GM23338 (cell line): ENCODE data around the gene ZBTB14. TPM values are rescaled to one million over a fixed set of nuclear protein-coding genes. Genes with fewer than 3 reads are reported as not detected.

Experiments used
- ATAC-seq: fragments of 200-7000 bp; cut with Tn5 transposase; 3 replicates; pipeline ENCODE4 v1.9.1; 2020
- DNase-seq: peaks from one replicate; pipeline ENCODE4 v3.0.0-alpha.2; 2015; ENCODE audit warnings: low spot score
- H2AFZ ChIP-seq: fragments of 200-600 bp; sonication (generic); 2 replicates; pipeline ENCODE4 v1.8.0; 2016; ENCODE audit warnings: antibody characterized with exemption, mild to moderate bottlenecking, moderate library complexity
- H3F3A ChIP-seq: fragments of 200-600 bp; sonication (generic); replicated peaks from 2 replicates; pipeline ENCODE4 v1.8.0; 2017; ENCODE audit warnings: antibody characterized with exemption, mixed run types, low read depth
- H3K27ac ChIP-seq: fragments of 200-600 bp; sonication (generic); 2 replicates; pipeline ENCODE4 v1.6.1; 2016; ENCODE audit warnings: low read depth
- H3K27me3 ChIP-seq: fragments of 200-600 bp; sonication (generic); 2 replicates; pipeline ENCODE4 v1.8.0; 2016; ENCODE audit warnings: mild to moderate bottlenecking, mixed run types, moderate library complexity; ENCODE audit not compliant: insufficient read depth
- H3K36me3 ChIP-seq: fragments of 200-600 bp; sonication (generic); 2 replicates; pipeline ENCODE4 v1.8.0; 2016; ENCODE audit warnings: mild to moderate bottlenecking; ENCODE audit not compliant: insufficient read depth
- H3K4me1 ChIP-seq: fragments of 200-600 bp; sonication (generic); 2 replicates; pipeline ENCODE4 v1.8.0; 2016; ENCODE audit warnings: mild to moderate bottlenecking, moderate library complexity; ENCODE audit not compliant: insufficient read depth
- H3K4me2 ChIP-seq: fragments of 200-600 bp; sonication (generic); 2 replicates; pipeline ENCODE4 v1.7.1; 2017; ENCODE audit warnings: mixed run types
- H3K4me3 ChIP-seq: fragments of 200-600 bp; sonication (generic); 2 replicates; pipeline ENCODE4 v1.6.1; 2016; ENCODE audit warnings: mixed run types
- H3K79me2 ChIP-seq: fragments of 200-600 bp; sonication (generic); replicated peaks from 2 replicates; pipeline ENCODE4 v1.8.0; 2017; ENCODE audit warnings: mild to moderate bottlenecking; ENCODE audit not compliant: insufficient read depth
- H3K9me2 ChIP-seq: fragments of 200-600 bp; sonication (generic); 2 replicates; pipeline ENCODE4 v1.8.0; 2017; ENCODE audit not compliant: insufficient read depth
- H4K20me1 ChIP-seq: fragments of 200-600 bp; sonication (generic); replicated peaks from 2 replicates; pipeline ENCODE4 v1.8.0; 2017; ENCODE audit warnings: mild to moderate bottlenecking; ENCODE audit not compliant: insufficient read depth
- H3K27ac Mint-ChIP-seq: 2 replicates; pipeline ENCODE4 v1.8.0; 2020; ENCODE audit warnings: inconsistent platforms, mild to moderate bottlenecking, moderate library complexity, mixed read lengths
- H3K27me3 Mint-ChIP-seq: 3 replicates; pipeline ENCODE4 v1.8.0; 2022; ENCODE audit warnings: low read depth, mild to moderate bottlenecking, moderate library complexity, mixed read lengths, inconsistent platforms; ENCODE audit not compliant: insufficient read depth, poor library complexity
- H3K36me3 Mint-ChIP-seq: 3 replicates; pipeline ENCODE4 v1.8.0; 2021; ENCODE audit warnings: low read depth, mild to moderate bottlenecking, inconsistent platforms, moderate library complexity, mixed read lengths
- H3K4me1 Mint-ChIP-seq: 3 replicates; pipeline ENCODE4 v1.8.0; 2020; ENCODE audit warnings: mild to moderate bottlenecking, inconsistent platforms, mixed read lengths
- H3K4me3 Mint-ChIP-seq: 3 replicates; pipeline ENCODE4 v1.8.0; 2021; ENCODE audit warnings: moderate library complexity, mild to moderate bottlenecking, inconsistent platforms, mixed read lengths
- H3K9me3 Mint-ChIP-seq: 3 replicates; pipeline ENCODE4 v1.8.0; 2020; ENCODE audit warnings: moderate library complexity, mild to moderate bottlenecking, inconsistent platforms, mixed read lengths
- EZH2 ChIP-seq: fragments of 200-600 bp; sonication (generic); IDR thresholded peaks from one replicate; pipeline ENCODE4 v1.8.0; 2017; ENCODE audit warnings: antibody characterized with exemption, mild to moderate bottlenecking, low read depth; ENCODE audit not compliant: unreplicated experiment
- EZH2phosphoT487 ChIP-seq: fragments of 200-600 bp; sonication (generic); IDR thresholded peaks from one replicate; pipeline ENCODE4 v1.8.1; 2018; ENCODE audit warnings: antibody characterized with exemption; ENCODE audit not compliant: unreplicated experiment
- JUNB ChIP-seq: IDR thresholded peaks from one replicate; pipeline ENCODE4 v1.6.1; 2016; ENCODE audit warnings: antibody characterized with exemption; ENCODE audit not compliant: unreplicated experiment
- STAT1 ChIP-seq: IDR thresholded peaks from one replicate; pipeline ENCODE4 v1.6.1; 2016; ENCODE audit warnings: antibody characterized with exemption; ENCODE audit not compliant: unreplicated experiment
- ZNF114 ChIP-seq: fragments of 250-450 bp; sonication (Bioruptor Pico); IDR thresholded peaks from 2 replicates; pipeline ENCODE4 v1.5.0; 2020; ENCODE audit warnings: mild to moderate bottlenecking, moderate library complexity
- ZNF331 ChIP-seq: fragments of 250-450 bp; sonication (Bioruptor Pico); IDR thresholded peaks from 2 replicates; pipeline ENCODE4 v1.5.0; 2020; ENCODE audit warnings: low read depth, mild to moderate bottlenecking, moderate library complexity
- polyA plus RNA-seq: library from polyadenylated mRNA; unstranded; fragments of >200 nt; fragmentation: Nextera tagmentation; extraction: Ambion mirVana; gene quantifications from 2 replicates; pipeline ENCODE4 v1.2.1, GENCODE V29; 2016
- total RNA-seq: library from RNA; depleted of rRNA; stranded (reverse); fragments of >200 nt; shearing (Covaris generic); gene quantifications from 2 replicates; pipeline ENCODE4 v1.2.3, GENCODE V29; 2014
- TF ChIP-seq, protein P1 (sequence below): fragments of 250-450 bp; sonication (Bioruptor Pico); IDR thresholded peaks from 2 replicates; pipeline ENCODE4 v1.5.0; 2020; ENCODE audit warnings: mild to moderate bottlenecking, moderate library complexity
- TF ChIP-seq, protein P2 (sequence below): IDR thresholded peaks from 2 replicates; pipeline ENCODE4 v1.6.1; 2016; ENCODE audit warnings: antibody characterized with exemption

Gene ZBTB14
- total and polyA plus RNA-seq, 2 experiments from 2014 or later, result 5.2 to 16.8 TPM

DNA sequence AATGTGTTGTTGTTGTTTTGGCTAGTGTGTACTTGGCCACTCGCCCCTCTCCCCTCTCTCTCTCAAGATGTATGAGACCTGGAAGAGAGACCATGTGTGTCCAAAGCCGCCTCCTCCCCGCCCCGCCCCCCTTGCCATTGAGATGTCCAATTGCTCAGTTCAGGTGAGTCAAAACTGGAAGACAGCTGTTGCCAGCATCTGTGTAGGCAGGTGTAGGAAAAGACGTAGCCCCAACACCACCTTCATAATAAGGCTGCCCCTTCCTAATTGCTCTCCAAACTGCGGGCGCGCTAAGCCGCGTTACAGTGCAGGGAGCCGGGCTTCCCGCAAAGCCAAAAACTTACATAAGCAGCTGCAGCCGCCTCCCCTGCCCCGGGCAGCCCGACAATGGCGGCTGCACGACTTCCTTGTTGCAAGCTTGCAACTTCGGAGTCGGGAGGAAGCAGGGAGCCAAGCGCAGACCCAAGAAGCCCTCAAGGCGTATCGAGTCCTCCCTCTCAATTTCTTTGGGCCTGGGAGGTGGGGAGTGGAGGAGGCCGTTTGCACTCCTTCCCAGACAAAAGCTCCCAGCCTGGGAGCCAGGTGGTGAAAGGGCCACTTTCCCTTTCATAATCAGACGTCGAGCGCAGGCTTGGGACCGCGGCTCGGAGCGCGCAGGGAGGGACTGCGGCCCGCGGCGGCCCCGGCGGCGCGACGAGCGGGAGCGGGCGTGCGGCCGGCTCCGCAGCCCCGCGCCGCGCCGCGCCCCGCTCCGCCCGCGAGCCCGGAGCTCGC lies 882 bp downstream of the ZBTB14 start (continued):
- TF ChIP-seq, protein P1, sequence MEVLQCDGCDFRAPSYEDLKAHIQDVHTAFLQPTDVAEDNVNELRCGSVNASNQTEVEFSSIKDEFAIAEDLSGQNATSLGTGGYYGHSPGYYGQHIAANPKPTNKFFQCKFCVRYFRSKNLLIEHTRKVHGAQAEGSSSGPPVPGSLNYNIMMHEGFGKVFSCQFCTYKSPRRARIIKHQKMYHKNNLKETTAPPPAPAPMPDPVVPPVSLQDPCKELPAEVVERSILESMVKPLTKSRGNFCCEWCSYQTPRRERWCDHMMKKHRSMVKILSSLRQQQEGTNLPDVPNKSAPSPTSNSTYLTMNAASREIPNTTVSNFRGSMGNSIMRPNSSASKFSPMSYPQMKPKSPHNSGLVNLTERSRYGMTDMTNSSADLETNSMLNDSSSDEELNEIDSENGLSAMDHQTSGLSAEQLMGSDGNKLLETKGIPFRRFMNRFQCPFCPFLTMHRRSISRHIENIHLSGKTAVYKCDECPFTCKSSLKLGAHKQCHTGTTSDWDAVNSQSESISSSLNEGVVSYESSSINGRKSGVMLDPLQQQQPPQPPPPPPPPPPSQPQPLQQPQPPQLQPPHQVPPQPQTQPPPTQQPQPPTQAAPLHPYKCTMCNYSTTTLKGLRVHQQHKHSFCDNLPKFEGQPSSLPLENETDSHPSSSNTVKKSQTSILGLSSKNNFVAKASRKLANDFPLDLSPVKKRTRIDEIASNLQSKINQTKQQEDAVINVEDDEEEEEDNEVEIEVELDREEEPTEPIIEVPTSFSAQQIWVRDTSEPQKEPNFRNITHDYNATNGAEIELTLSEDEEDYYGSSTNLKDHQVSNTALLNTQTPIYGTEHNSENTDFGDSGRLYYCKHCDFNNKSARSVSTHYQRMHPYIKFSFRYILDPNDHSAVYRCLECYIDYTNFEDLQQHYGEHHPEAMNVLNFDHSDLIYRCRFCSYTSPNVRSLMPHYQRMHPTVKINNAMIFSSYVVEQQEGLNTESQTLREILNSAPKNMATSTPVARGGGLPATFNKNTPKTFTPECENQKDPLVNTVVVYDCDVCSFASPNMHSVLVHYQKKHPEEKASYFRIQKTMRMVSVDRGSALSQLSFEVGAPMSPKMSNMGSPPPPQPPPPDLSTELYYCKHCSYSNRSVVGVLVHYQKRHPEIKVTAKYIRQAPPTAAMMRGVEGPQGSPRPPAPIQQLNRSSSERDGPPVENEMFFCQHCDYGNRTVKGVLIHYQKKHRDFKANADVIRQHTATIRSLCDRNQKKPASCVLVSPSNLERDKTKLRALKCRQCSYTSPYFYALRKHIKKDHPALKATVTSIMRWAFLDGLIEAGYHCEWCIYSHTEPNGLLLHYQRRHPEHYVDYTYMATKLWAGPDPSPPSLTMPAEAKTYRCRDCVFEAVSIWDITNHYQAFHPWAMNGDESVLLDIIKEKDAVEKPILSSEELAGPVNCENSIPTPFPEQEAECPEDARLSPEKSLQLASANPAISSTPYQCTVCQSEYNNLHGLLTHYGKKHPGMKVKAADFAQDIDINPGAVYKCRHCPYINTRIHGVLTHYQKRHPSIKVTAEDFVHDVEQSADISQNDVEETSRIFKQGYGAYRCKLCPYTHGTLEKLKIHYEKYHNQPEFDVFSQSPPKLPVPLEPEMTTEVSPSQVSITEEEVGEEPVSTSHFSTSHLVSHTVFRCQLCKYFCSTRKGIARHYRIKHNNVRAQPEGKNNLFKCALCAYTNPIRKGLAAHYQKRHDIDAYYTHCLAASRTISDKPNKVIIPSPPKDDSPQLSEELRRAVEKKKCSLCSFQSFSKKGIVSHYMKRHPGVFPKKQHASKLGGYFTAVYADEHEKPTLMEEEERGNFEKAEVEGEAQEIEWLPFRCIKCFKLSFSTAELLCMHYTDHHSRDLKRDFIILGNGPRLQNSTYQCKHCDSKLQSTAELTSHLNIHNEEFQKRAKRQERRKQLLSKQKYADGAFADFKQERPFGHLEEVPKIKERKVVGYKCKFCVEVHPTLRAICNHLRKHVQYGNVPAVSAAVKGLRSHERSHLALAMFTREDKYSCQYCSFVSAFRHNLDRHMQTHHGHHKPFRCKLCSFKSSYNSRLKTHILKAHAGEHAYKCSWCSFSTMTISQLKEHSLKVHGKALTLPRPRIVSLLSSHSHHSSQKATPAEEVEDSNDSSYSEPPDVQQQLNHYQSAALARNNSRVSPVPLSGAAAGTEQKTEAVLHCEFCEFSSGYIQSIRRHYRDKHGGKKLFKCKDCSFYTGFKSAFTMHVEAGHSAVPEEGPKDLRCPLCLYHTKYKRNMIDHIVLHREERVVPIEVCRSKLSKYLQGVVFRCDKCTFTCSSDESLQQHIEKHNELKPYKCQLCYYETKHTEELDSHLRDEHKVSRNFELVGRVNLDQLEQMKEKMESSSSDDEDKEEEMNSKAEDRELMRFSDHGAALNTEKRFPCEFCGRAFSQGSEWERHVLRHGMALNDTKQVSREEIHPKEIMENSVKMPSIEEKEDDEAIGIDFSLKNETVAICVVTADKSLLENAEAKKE, result no peak
- TF ChIP-seq, protein P2, sequence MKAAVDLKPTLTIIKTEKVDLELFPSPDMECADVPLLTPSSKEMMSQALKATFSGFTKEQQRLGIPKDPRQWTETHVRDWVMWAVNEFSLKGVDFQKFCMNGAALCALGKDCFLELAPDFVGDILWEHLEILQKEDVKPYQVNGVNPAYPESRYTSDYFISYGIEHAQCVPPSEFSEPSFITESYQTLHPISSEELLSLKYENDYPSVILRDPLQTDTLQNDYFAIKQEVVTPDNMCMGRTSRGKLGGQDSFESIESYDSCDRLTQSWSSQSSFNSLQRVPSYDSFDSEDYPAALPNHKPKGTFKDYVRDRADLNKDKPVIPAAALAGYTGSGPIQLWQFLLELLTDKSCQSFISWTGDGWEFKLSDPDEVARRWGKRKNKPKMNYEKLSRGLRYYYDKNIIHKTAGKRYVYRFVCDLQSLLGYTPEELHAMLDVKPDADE, result no peak

DNA sequence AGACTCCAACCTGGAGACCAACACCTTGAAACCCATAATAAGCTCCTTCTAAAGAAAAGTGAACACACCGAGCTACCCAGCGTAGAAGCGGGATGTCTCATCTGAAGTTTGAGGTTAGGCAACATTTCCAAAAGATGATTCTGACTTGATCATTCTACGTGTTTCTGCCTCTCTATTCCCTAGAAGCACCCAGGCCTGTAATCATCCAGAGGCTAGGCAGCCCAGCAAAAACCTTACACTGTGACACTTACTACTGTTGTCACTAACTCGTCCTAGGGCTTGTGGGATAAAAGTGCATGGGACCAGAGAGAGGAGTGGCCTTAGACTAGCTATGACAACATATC lies 1.4 kb downstream of the ZBTB14 start:
- Histone ChIP-seq H3K79me2 (peaks cover 19% of the 10 kb centered on the region), H3K27ac (no peak overlapping the region), H3K9me2 (no peaks in the 10 kb centered on the region), H3K4me2 (peak overlapping the region; percentile 89), H3K4me3 (peak overlapping the region; percentile 96), H3K4me1 (peaks cover 11% of the 10 kb centered on the region), H3F3A (peaks cover 9% of the 10 kb centered on the region; the same call in 1 of the 2 replicates), H4K20me1 (peaks cover 4% of the 10 kb centered on the region; the same call in 1 of the 2 replicates), H3K27me3 (peaks cover 16% of the 10 kb centered on the region), H2AFZ (peak overlapping the region; percentile 92), H3K36me3 (peaks cover 26% of the 10 kb centered on the region; the same call in 1 of the 2 replicates)
- H3K27ac Mint-ChIP-seq, result peak overlapping the region; percentile 83
- ATAC-seq (no peak), DNase-seq (no peak)
- H3K4me3 Mint-ChIP-seq, result peak overlapping the region; percentile 89
- peaks cover 14% of the 10 kb centered on the region for H3K4me1 Mint-ChIP-seq
- H3K36me3 Mint-ChIP-seq, result peaks cover 23% of the 10 kb centered on the region
- no peaks in the 10 kb centered on the region; the same call in 2 of the 3 replicates for H3K9me3 Mint-ChIP-seq
- H3K27me3 Mint-ChIP-seq, result peaks cover 19% of the 10 kb centered on the region
- no peak for TF ChIP-seq ZNF114 (CRISPR knock-in tag)
- TF ChIP-seq STAT1, result no peak
- no peak for TF ChIP-seq ZNF331 (CRISPR knock-in tag)
- TF ChIP-seq, protein P1, result no peak
- TF ChIP-seq EZH2, result no peak
- no peak for TF ChIP-seq EZH2phosphoT487
- no peak for TF ChIP-seq JUNB
